Activated B cell treated with CpG ODN at 0.5 μM for 24 hours (primary cell): ENCODE results near the gene LSM3. TPM values are rescaled to one million over a fixed set of nuclear protein-coding genes. Genes with fewer than 3 reads are reported as not detected.

Experiments used
- ATAC-seq: fragments of 200-7000 bp; cut with Tn5 transposase; one replicate; pipeline ENCODE4 v1.10.0; 2021; ENCODE audit warnings: low read depth, mild to moderate bottlenecking, moderate library complexity
- CTCF ChIA-PET: fragments of 350-600 bp; sonication (Branson Sonifier 250); formaldehyde crosslinking; loops from one replicate; lab custom pipeline; 2021; ENCODE audit warnings: antibody characterized with exemption; lab: Charles Lee
- POLR2A ChIA-PET: fragments of 350-600 bp; sonication (Branson Sonifier 250); formaldehyde crosslinking; loops from one replicate; lab custom pipeline; 2021; ENCODE audit warnings: antibody characterized with exemption; lab: Charles Lee
- DNase-seq: peaks from one replicate; pipeline ENCODE4 v3.0.0; 2022
- H3K27ac Mint-ChIP-seq: one replicate; pipeline ENCODE4 v1.8.0; 2020; ENCODE audit warnings: mixed read lengths
- H3K27me3 Mint-ChIP-seq: one replicate; pipeline ENCODE4 v1.8.0; 2021; ENCODE audit warnings: mixed read lengths
- H3K36me3 Mint-ChIP-seq: one replicate; pipeline ENCODE4 v1.8.0; 2021; ENCODE audit warnings: low read depth, mixed read lengths
- H3K4me1 Mint-ChIP-seq: one replicate; pipeline ENCODE4 v1.8.0; 2021; ENCODE audit warnings: mixed read lengths
- H3K4me3 Mint-ChIP-seq: one replicate; pipeline ENCODE4 v1.8.0; 2020; ENCODE audit warnings: mild to moderate bottlenecking, mixed read lengths
- H3K9me3 Mint-ChIP-seq: one replicate; pipeline ENCODE4 v1.8.0; 2020; ENCODE audit warnings: mixed read lengths
- intact Hi-C: fragments of 100-400 bp; cut with micrococcal nuclease; formaldehyde crosslinking; loops from one replicate; pipeline ENCODE4 v1.15.1; 2024
- total RNA-seq: library from RNA; stranded (reverse); gene quantifications from 2 replicates; pipeline ENCODE4 v1.2.3, GENCODE V29; 2022
- TF ChIP-seq, protein P1 (sequence below): fragments of 200-600 bp; IDR thresholded peaks from one replicate; pipeline ENCODE4 v1.8.0; 2022; ENCODE audit warnings: antibody characterized with exemption, mild to moderate bottlenecking

LSM3 gene
- total RNA-seq, 1 donor from 2014 or later: 12.9 TPM

GRCh38 chr3:14150491-14151230, 28.0 kb upstream of the LSM3 start:
- CTCF ChIA-PET: no interaction called here
- intact Hi-C loops: no loop called here
- POLR2A ChIA-PET: no interaction called here
- DNase-seq (no peak), ATAC-seq (no peak)
- Mint-ChIP-seq H3K27me3 (no peaks in the 10 kb centered on the region), H3K36me3 (peaks cover 74% of the 10 kb centered on the region), H3K27ac (no peak overlapping the region), H3K4me3 (no peak overlapping the region), H3K9me3 (no peaks in the 10 kb centered on the region), H3K4me1 (no peaks in the 10 kb centered on the region)
- TF ChIP-seq, protein P1, sequence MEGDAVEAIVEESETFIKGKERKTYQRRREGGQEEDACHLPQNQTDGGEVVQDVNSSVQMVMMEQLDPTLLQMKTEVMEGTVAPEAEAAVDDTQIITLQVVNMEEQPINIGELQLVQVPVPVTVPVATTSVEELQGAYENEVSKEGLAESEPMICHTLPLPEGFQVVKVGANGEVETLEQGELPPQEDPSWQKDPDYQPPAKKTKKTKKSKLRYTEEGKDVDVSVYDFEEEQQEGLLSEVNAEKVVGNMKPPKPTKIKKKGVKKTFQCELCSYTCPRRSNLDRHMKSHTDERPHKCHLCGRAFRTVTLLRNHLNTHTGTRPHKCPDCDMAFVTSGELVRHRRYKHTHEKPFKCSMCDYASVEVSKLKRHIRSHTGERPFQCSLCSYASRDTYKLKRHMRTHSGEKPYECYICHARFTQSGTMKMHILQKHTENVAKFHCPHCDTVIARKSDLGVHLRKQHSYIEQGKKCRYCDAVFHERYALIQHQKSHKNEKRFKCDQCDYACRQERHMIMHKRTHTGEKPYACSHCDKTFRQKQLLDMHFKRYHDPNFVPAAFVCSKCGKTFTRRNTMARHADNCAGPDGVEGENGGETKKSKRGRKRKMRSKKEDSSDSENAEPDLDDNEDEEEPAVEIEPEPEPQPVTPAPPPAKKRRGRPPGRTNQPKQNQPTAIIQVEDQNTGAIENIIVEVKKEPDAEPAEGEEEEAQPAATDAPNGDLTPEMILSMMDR: no peak

GRCh38 chr3:14151471-14152083, 27.0 kb upstream of the LSM3 start:
- intact Hi-C loops: no loop called here
- H3K27ac Mint-ChIP-seq: no peak overlapping the region

GRCh38 chr3:14152233-14152962, 26.2 kb upstream of the LSM3 start:
- no peak overlapping the region for H3K27ac Mint-ChIP-seq

More at GRCh38 chr3:14151471-14152083, 27.0 kb upstream of the LSM3 start:
- Mint-ChIP-seq H3K4me3 (no peak overlapping the region), H3K4me1 (no peaks in the 10 kb centered on the region), H3K36me3 (peaks cover 75% of the 10 kb centered on the region), H3K27me3 (no peaks in the 10 kb centered on the region), H3K9me3 (no peaks in the 10 kb centered on the region)
- ChIA-PET CTCF (no interaction called here), POLR2A (no interaction called here)
- ATAC-seq: no peak
- TF ChIP-seq, protein P1: no peak
- DNase-seq: no peak

DNA sequence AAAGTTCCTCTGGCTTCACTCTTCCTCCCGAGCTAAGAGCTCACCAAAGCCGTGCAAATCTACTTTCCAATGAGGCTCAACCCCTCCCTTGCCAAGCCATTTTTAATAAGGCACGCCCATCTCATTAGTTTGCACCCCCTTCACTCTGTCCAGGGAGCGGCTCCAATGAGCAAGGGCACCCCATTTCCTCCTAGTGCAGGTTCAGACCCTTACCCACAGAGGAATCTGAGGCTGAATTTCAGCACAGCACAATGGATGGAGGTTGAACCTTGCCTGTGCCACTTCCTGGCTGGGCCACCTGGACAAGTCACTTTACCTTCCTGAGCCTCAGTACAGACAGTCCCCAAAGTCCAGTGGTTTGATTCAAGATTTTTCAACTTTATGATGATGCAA, 25.7 kb upstream of the LSM3 start:
- ChIA-PET POLR2A (no interaction called here), CTCF (interaction anchor here (0.6 kb wide), 1 partner anchor 394 kb away, joined by 4 read pairs; no protein-coding TSS in a partner anchor)
- H3K36me3 Mint-ChIP-seq: peaks cover 75% of the 10 kb centered on the region
- H3K9me3 Mint-ChIP-seq: no peaks in the 10 kb centered on the region
- no peaks in the 10 kb centered on the region for H3K4me1 Mint-ChIP-seq
- no peak for DNase-seq
- no peak overlapping the region for H3K4me3 Mint-ChIP-seq
- intact Hi-C loops: no loop called here
- ATAC-seq: no peak
- H3K27ac Mint-ChIP-seq: no peak overlapping the region
- no peaks in the 10 kb centered on the region for H3K27me3 Mint-ChIP-seq
- TF ChIP-seq, protein P1: no peak

More at GRCh38 chr3:14152233-14152962, 26.2 kb upstream of the LSM3 start:
- DNase-seq: no peak
- ChIA-PET POLR2A (no interaction called here), CTCF (interaction anchor here (0.6 kb wide), 1 partner anchor 395 kb away, joined by 4 read pairs; no protein-coding TSS in a partner anchor)
- no peaks in the 10 kb centered on the region for H3K27me3 Mint-ChIP-seq
- no peak for ATAC-seq
- TF ChIP-seq, protein P1: no peak
- intact Hi-C loops: no loop called here
- no peak overlapping the region for H3K4me3 Mint-ChIP-seq
- peaks cover 75% of the 10 kb centered on the region for H3K36me3 Mint-ChIP-seq
- H3K9me3 Mint-ChIP-seq: no peaks in the 10 kb centered on the region
- no peaks in the 10 kb centered on the region for H3K4me1 Mint-ChIP-seq

- Mint-ChIP-seq H3K9me3 (no peaks in the 10 kb centered on the region), H3K4me3 (no peak overlapping the region), H3K27ac (no peak overlapping the region), H3K4me1 (no peaks in the 10 kb centered on the region), H3K36me3 (peaks cover 77% of the 10 kb centered on the region), H3K27me3 (no peaks in the 10 kb centered on the region)
- DNase-seq: no peak
- intact Hi-C loops: no loop called here
- TF ChIP-seq, protein P1: no peak
- ATAC-seq: no peak
- ChIA-PET CTCF (no interaction called here), POLR2A (no interaction called here)
Measured at GRCh38 chr3:14153663-14154062, 25.0 kb upstream of the LSM3 start.
